ENCODE measurements around the gene SCYGR3.

Gene SCYGR3

DNA sequence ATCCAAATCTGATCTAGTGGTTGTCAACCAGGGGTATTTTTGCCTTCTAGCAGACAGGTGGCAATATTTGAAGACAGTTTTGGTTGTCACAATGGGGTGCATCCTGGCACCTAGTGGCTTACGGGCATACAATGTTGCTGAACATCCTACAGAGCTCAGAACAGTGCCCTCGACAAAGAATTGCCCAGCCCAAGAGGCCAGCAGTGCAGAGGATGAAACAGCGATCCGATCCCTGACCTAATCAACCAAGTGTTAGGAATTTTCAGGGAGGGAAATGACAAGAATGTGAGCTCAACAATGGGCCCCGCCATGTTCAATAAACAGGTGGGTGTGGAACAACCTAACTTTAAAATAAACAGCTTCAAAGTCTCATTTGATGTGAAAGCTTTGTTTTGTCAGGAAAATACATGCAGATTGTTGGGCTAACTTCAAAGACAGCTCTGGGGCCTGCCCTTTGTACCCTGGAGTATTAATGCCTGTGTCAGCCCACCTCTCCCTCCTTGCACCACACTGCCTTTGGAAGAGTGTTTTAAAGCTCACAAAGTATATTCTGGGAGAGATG is 29.4 kb upstream of the SCYGR3 start:
- no peak for DNase-seq (ENCODE audit: low spot score)
- TF ChIP-seq, protein P1, sequence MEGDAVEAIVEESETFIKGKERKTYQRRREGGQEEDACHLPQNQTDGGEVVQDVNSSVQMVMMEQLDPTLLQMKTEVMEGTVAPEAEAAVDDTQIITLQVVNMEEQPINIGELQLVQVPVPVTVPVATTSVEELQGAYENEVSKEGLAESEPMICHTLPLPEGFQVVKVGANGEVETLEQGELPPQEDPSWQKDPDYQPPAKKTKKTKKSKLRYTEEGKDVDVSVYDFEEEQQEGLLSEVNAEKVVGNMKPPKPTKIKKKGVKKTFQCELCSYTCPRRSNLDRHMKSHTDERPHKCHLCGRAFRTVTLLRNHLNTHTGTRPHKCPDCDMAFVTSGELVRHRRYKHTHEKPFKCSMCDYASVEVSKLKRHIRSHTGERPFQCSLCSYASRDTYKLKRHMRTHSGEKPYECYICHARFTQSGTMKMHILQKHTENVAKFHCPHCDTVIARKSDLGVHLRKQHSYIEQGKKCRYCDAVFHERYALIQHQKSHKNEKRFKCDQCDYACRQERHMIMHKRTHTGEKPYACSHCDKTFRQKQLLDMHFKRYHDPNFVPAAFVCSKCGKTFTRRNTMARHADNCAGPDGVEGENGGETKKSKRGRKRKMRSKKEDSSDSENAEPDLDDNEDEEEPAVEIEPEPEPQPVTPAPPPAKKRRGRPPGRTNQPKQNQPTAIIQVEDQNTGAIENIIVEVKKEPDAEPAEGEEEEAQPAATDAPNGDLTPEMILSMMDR (IDR thresholded peaks at IDR 0.05; ENCODE audit: extremely low read depth, missing control alignments) = no peak

DNA sequence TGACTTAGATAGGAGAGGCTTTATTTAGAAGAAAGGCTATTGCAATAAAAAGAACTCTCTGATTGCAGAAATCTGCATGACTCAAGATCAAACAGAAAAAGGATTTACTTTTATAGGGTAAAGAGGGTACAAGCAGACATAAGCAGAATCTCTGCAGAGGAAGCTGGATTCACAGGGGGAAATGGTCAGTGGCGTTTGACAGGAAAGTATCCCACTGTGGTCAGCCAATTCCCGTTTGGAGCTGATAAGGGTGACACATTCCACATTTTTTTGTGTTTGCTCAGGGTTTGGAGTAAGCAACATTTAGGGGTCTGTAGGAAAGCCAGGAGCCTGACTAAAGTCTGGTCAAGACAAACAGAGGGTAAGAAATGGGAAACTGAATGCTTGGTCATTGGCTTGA is 28.0 kb upstream of the SCYGR3 start:
- no peak for DNase-seq (ENCODE audit: low spot score)
- TF ChIP-seq, protein P1 (IDR thresholded peaks at IDR 0.05; ENCODE audit: extremely low read depth, missing control alignments) = no peak

DNA sequence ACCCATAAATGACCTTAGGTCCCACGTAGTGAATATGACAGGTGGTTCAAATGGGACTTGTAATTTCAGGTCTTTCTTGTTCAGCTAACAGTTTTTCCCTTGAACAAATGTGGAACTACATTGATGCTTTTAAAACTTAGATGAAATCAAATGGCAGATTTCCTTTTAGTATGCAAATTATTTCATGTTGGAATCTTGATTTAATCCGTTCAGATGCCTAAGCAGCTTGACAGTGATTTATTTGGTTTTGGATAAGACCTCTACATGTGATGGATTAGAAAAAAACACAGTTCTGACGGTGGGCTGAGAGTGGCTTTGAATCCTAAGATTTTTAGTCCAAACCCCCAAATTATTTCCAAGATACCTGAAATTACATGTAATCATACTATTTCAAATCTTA is 19.6 kb upstream of the SCYGR3 start:
- no peak for DNase-seq (ENCODE audit: low spot score)
- TF ChIP-seq, protein P1 (IDR thresholded peaks at IDR 0.05; ENCODE audit: extremely low read depth, missing control alignments) = no peak

DNA sequence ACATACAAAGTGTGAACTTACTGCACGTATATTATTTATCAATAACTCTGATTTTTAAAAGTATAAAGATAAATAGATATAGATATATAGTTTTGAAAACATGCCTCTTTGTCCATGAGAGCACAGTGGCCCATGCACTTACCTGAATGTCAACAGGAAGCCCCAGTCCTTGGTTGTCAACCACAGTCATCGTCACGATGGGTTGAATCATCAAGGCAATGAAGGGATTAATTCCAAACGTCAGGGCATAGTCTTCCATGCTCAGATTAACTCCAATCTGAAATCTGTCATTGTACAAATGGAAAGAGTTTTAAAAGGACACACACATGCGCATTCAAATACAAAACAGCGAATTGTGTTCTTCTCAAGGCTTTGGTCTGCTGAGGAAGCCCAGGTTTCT is 18.2 kb upstream of the SCYGR3 start:
- TF ChIP-seq, protein P1 (IDR thresholded peaks at IDR 0.05; ENCODE audit: extremely low read depth, missing control alignments) = no peak
- no peak for DNase-seq (ENCODE audit: low spot score)

DNA sequence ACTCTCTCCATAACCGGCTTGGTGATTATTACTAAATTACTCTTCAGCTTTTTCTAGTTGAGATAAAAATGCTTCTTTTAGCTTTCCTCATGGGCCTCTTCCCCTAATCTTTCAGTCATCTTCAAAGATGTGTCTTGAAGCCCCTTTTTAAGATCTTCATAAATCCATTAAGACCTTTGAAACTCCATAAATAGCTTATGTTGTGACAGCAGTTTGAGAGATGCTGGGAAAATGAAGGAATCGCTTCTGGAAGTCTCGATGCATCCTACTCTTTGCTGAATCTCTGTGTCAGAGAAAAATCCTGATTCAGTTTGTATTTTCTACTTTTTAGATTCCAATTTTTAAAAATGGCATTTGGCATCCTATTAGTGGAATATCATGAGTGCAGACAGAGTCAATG is 15.7 kb upstream of the SCYGR3 start:
- DNase-seq (ENCODE audit: low spot score) = no peak
- TF ChIP-seq, protein P1 (IDR thresholded peaks at IDR 0.05; ENCODE audit: extremely low read depth, missing control alignments) = no peak

DNA sequence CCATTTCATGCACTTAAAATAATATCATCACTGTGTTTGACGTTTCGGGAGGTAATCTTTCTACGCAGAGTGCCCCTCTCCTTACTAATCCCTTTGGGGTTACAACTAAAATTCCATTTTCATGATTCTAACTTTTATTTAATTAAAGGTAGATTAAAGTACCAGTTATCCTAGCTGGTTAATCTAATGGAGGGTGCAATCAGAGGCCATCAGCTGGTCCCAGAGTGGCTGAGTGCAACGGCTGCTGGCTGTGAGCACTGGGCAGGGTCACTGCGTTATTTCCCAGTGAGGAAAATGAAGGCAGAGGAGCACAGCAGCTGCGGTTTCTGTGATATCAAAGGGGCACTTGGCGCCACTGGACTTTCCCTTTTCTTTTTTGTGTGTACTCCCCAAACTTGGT is 14.8 kb upstream of the SCYGR3 start:
- TF ChIP-seq, protein P1 (IDR thresholded peaks at IDR 0.05; ENCODE audit: extremely low read depth, missing control alignments) = no peak

DNA sequence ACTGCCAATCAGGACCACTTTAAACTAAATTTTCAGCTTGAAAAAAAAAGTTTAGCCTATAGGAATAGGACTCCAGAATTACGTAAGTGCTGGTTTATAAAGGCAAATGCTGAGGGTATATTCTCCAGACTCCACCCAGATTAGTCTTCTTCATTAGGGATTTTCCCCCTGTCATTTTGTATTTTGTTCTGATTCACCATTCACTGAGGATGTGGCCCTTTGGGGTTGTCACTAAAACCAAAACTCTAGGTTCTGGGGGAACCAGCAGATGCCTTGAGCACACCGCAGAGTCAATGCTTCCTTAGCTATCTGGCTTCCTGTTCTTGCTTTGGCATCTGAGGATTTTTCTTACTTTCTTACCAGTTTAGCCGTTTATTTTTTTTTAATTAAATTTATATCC is 13.1 kb upstream of the SCYGR3 start:
- peak; percentile 49 for DNase-seq (ENCODE audit: low spot score)
- TF ChIP-seq, protein P1 (IDR thresholded peaks at IDR 0.05; ENCODE audit: extremely low read depth, missing control alignments) = no peak

More for the DNA sequence above, 14.8 kb upstream of the SCYGR3 start:
- DNase-seq (ENCODE audit: low spot score) = no peak
